Measurements from ENCODE around the gene RERG. TPM values are rescaled to one million over a fixed set of nuclear protein-coding genes. Genes with fewer than 3 reads are reported as not detected.

RERG gene
- total and polyA plus RNA-seq, 2 of the 4 experiments (the other 2 are of a cell fraction), result not detected

GRCh38 chr12:15173142-15173541 lies 48.1 kb downstream of the RERG start:
- Histone ChIP-seq H3K27ac (ENCODE audit: insufficient read depth, low read length) (no peak overlapping the region), H3K79me1 (ENCODE audit: low read depth in 1 of 2, low read length in 2 of 2) (no peaks in the 10 kb centered on the region), H3K18ac (ENCODE audit: low read depth, low read length) (no peak overlapping the region), H2BK5ac (ENCODE audit: low read depth, low read length, poor library complexity, severe bottlenecking) (no peak overlapping the region), H2AK5ac (ENCODE audit: low read depth, low read length) (no peak overlapping the region), H3K23ac (ENCODE audit: low read depth, low read length) (no peak overlapping the region), H3K27me3 (ENCODE audit: control insufficient read depth, insufficient read depth, low read length) (no peaks in the 10 kb centered on the region), H3K56ac (ENCODE audit: extremely low read depth, insufficient read depth, low read length) (no peak overlapping the region), H3K4ac (ENCODE audit: low read depth, low read length) (no peak overlapping the region), H2BK15ac (ENCODE audit: low read depth, low read length) (no peak overlapping the region), H3K4me3 (ENCODE audit: insufficient read depth, low read depth, low read length) (no peak overlapping the region), H2BK20ac (ENCODE audit: low read depth, low read length) (no peak overlapping the region), H4K91ac (ENCODE audit: insufficient read depth, low read depth, low read length) (no peak overlapping the region), H3K9me1 (ENCODE audit: insufficient read depth, low read length) (no peaks in the 10 kb centered on the region), H3K4me2 (ENCODE audit: low read depth, low read length) (no peak overlapping the region), H4K8ac (ENCODE audit: low read depth in 2 of 2, low read length in 2 of 2) (no peak overlapping the region), H4K20me1 (ENCODE audit: insufficient read depth, low read length) (no peaks in the 10 kb centered on the region), H2AK9ac (replicated peaks; ENCODE audit: low read depth, low read length, poor library complexity) (no peak overlapping the region), H2BK120ac (ENCODE audit: low read depth, low read length) (no peak overlapping the region), H4K5ac (ENCODE audit: low read depth, low read length) (no peak overlapping the region), H2AFZ (replicated peaks; ENCODE audit: low read length, poor library complexity) (no peak overlapping the region), H3K9me3 (ENCODE audit: control insufficient read depth, insufficient read depth, low read length) (no peaks in the 10 kb centered on the region), H3K14ac (replicated peaks; ENCODE audit: low read depth, low read length) (no peak overlapping the region), H3K4me1 (ENCODE audit: control insufficient read depth, insufficient read depth, low read length) (no peaks in the 10 kb centered on the region), H3K9ac (ENCODE audit: low read depth, low read length) (no peak overlapping the region), H3K36me3 (ENCODE audit: control insufficient read depth, insufficient read depth, low read length) (no peaks in the 10 kb centered on the region)
- no peak for ATAC-seq (ENCODE audit: low read depth)
- dilution Hi-C loops (cut with HindIII; ENCODE audit: low sequenced_read_pairs, unreplicated experiment), result no loop called here
- ChIA-PET CTCF (no interaction called here), POLR2A (ENCODE audit: unreplicated experiment) (no interaction called here)
- in situ Hi-C loops (cut with MboI; ENCODE audit: low sequenced_read_pairs), result no loop called here
- no CpG with 5 or more reads among the region's 2 CpGs for WGBS, 2 experiments (ENCODE audit: extremely low coverage in 2 of 2, insufficient read length in 1 of 2)
- no TSS peak for BruUV-seq (replicated peaks)
- intact Hi-C loops (cut with micrococcal nuclease), result no loop called here
- TF ChIP-seq NFE2L2 (IDR thresholded peaks at IDR 0.05; ENCODE audit: low read depth, low read length) (no peak), RFX5 (IDR thresholded peaks at IDR 0.05; ENCODE audit: low read depth, low read length) (no peak)
- no peak for DNase-seq

All from IMR-90 (cell line).